Skeletal muscle satellite cell (primary cell): ENCODE results near the gene NEAT1.

Experiments
- H3K27me3 ChIP-seq: 2 replicates; pipeline ENCODE4 v1.7.0; 2013; ENCODE audit warnings: low read length; ENCODE audit not compliant: control insufficient read depth, insufficient read depth
- H3K36me3 ChIP-seq: 2 replicates; pipeline ENCODE4 v1.7.0; 2013; ENCODE audit warnings: mild to moderate bottlenecking, control low read depth, low read length; ENCODE audit not compliant: insufficient read depth
- H3K4me1 ChIP-seq: 2 replicates; pipeline ENCODE4 v1.7.0; 2013; ENCODE audit warnings: low read length; ENCODE audit not compliant: control insufficient read depth, insufficient read depth
- H3K4me2 ChIP-seq: 2 replicates; pipeline ENCODE4 v1.7.0; 2013; ENCODE audit warnings: mild to moderate bottlenecking, low read length
- H3K4me3 ChIP-seq: 2 replicates; pipeline ENCODE4 v1.7.0; 2013; ENCODE audit warnings: low read length
- H3K9ac ChIP-seq: 2 replicates; pipeline ENCODE4 v1.7.0; 2013; ENCODE audit warnings: mild to moderate bottlenecking, low read depth, low read length, moderate library complexity
- H3K9me3 ChIP-seq: replicated peaks from 2 replicates; pipeline ENCODE4 v1.7.0; 2013; ENCODE audit warnings: mild to moderate bottlenecking, control low read depth, low read length

The NEAT1 gene

GRCh38 chr11:65428578-65429067, 6.0 kb downstream of the NEAT1 start:
- Histone ChIP-seq H3K27me3 (no peaks in the 10 kb centered on the region), H3K36me3 (peaks cover 37% of the 10 kb centered on the region), H3K9ac (peak overlapping the region; percentile 98), H3K4me2 (peak overlapping the region; percentile 82), H3K4me1 (peaks cover 3% of the 10 kb centered on the region), H3K9me3 (no peaks in the 10 kb centered on the region), H3K4me3 (peak overlapping the region; percentile 82)

DNA sequence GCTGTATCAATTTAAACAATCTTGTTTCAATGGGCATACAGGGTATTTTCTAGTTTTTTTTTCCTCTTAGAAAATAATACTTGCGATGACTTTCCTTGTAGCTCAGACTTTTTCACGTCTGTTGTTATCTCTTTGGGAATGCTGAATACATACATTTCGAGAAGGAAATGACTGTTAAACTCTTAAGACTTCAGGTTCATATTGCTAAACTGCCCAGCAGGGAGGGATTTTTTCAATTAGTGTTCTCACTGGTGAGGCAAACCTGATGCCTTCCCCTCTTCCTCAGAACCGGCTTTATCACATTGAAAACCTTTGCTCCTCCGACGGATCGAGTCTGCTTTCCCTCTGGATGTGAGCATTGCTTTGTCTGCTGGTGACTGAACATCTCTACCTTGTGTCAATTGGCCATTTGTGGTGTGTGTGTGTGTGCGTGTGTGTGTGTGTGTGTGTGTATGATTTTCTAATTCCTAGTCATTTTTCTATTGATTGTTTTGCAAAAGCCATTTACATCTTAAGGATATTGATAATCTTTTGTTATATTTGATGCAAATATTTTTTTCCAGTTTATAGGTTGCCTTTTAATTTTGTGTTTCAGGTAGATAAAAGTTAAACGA, 6.6 kb downstream of the NEAT1 start:
- H3K4me1 ChIP-seq = peaks cover 6% of the 10 kb centered on the region
- no peaks in the 10 kb centered on the region for H3K9me3 ChIP-seq
- H3K27me3 ChIP-seq = no peaks in the 10 kb centered on the region
- H3K36me3 ChIP-seq = peaks cover 35% of the 10 kb centered on the region
- H3K9ac ChIP-seq = peak overlapping the region; percentile 98
- H3K4me3 ChIP-seq = peak overlapping the region; percentile 82
- H3K4me2 ChIP-seq = peak overlapping the region; percentile 82

- Histone ChIP-seq H3K27me3 (no peaks in the 10 kb centered on the region), H3K4me1 (peaks cover 12% of the 10 kb centered on the region), H3K9ac (peak overlapping the region; percentile 98), H3K4me2 (peak overlapping the region; percentile 82), H3K36me3 (peaks cover 35% of the 10 kb centered on the region), H3K4me3 (peak overlapping the region; percentile 82), H3K9me3 (no peaks in the 10 kb centered on the region)
These were observed 7.3 kb downstream of the NEAT1 start for GRCh38 chr11:65429724-65430405.

DNA sequence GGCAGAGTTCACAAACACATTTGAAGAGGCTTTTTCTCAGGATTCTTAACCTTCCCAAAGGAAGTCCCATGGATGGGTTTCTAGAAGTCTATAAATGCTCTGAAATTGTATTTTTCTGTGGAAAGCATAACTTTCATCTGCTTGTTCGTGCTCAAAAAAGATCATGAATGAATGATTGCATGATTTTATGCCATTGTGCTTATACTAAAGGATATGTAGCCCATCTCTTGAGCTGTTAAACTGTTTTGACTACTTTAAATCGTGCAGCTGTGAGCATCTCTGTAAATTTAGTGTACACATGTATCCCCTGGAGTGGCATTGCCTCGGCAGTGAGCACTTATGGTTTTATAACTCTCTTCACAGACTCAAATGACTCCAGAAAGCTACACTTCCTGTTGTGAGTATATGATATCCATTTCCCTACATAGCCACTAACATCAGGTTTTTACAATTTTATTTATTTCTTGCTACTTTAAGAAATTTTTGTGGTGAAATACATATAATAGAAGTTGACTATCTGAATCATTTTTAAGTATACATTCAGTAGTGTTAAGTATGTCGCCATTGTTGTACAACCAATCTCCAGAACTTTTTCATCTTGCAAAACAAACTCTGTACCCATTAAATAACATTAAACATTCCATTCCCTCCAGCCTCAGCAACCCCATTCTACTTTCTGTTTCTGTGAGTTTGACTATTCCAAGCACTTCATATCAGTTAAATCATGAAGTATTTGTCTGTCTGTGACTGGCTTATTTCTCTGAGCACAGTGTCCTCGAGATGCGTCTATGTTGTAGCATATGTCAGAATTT, 8.0 kb downstream of the NEAT1 start:
- Histone ChIP-seq H3K4me1 (peaks cover 19% of the 10 kb centered on the region), H3K4me2 (peak overlapping the region; percentile 82), H3K27me3 (no peaks in the 10 kb centered on the region), H3K9me3 (no peaks in the 10 kb centered on the region), H3K4me3 (peak overlapping the region; percentile 82), H3K36me3 (peaks cover 35% of the 10 kb centered on the region), H3K9ac (peak overlapping the region; percentile 98)

DNA sequence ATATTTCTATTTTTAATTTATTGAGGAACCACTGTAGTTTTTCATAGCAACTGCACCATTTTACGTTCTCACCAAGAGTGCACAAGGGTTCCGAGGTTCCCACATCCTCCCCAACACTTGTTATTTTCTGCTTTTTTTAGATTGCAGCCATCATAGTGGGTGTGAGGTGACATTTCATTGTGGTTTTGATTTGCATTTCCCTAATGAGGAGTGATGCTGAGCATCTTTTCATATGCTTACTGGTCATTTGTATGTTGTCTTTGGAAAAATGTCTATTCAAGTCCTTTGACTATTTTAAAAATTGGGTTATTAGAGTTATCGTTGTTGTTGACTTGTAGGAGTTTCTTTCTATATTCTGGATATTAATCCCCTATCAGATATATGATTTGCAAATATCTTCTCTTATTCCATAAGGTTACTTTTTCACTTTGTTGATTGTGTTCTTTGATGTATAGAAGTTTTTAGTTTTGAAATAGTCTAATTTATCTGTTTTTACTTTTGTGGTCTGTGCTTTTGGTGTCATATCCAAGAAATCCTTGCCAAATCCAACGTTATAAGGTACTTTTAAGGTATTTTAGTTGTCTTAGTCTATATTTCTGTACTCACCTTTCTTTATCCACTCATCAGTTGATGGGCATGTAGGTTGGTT, 9.0 kb downstream of the NEAT1 start:
- H3K4me1 ChIP-seq = peaks cover 20% of the 10 kb centered on the region
- H3K9me3 ChIP-seq = no peaks in the 10 kb centered on the region
- peak overlapping the region; percentile 82 for H3K4me2 ChIP-seq
- H3K36me3 ChIP-seq = peaks cover 35% of the 10 kb centered on the region
- peak overlapping the region; percentile 98 for H3K9ac ChIP-seq
- no peaks in the 10 kb centered on the region for H3K27me3 ChIP-seq
- peak overlapping the region; percentile 47 for H3K4me3 ChIP-seq

GRCh38 chr11:65432100-65432650, 9.6 kb downstream of the NEAT1 start:
- Histone ChIP-seq H3K4me1 (peaks cover 20% of the 10 kb centered on the region), H3K36me3 (peaks cover 33% of the 10 kb centered on the region), H3K27me3 (no peaks in the 10 kb centered on the region), H3K4me2 (peak overlapping the region; percentile 82), H3K4me3 (peak overlapping the region; percentile 47), H3K9me3 (no peaks in the 10 kb centered on the region), H3K9ac (peak overlapping the region; percentile 98)

DNA sequence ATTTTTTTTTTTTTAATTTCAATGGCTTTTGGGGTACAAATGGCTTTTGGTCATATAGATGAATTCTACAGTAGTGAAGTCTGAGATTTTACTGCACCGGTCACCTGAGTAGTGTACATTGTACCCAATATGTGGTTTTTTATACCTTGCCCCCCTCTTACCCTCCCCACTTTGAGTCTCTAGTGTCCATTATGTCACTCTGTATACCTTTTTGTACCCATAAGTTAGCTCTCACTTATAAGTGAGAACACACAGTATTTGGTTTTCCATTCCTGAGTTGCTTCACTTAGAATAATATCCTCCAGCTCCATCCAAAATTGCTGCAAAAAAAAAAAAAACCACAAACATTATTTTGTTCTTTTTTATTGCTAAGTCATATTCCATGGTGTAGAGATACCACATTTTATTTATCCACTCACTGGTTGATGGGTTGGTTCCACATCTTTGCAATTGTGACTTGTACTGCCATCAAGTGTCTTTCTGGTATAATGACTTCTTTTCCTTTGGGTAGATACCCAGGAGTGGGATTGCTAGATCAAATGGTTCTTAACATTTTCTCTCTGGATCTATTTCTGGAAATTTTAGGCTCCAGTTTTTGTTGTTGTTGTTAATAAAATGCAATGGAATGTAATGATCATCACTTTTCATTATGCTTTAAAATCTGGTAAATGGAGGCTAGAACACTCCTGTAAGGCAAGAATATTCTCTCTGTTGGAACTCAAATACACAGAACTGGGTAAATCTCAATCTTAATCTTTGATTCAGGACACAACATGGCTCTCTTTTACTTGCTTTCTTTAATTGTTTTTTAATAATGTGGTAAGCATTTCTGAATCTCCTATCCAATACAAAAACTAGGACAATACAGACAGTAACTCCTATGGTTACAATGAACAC, 10.3 kb downstream of the NEAT1 start:
- Histone ChIP-seq H3K27me3 (no peaks in the 10 kb centered on the region), H3K9ac (peak overlapping the region; percentile 98), H3K4me2 (peak overlapping the region; percentile 82), H3K4me3 (peak overlapping the region; percentile 49), H3K9me3 (no peaks in the 10 kb centered on the region), H3K4me1 (peaks cover 22% of the 10 kb centered on the region), H3K36me3 (peaks cover 39% of the 10 kb centered on the region)

- H3K36me3 ChIP-seq = peaks cover 46% of the 10 kb centered on the region
- no peaks in the 10 kb centered on the region for H3K27me3 ChIP-seq
- H3K9me3 ChIP-seq = no peaks in the 10 kb centered on the region
- peak overlapping the region; percentile 82 for H3K4me2 ChIP-seq
- peak overlapping the region; percentile 98 for H3K9ac ChIP-seq
- peaks cover 26% of the 10 kb centered on the region for H3K4me1 ChIP-seq
- peak overlapping the region; percentile 39 for H3K4me3 ChIP-seq
These were observed 11.1 kb downstream of the NEAT1 start for GRCh38 chr11:65433657-65434056.

- H3K36me3 ChIP-seq = peaks cover 51% of the 10 kb centered on the region
- no peaks in the 10 kb centered on the region for H3K27me3 ChIP-seq
- peak overlapping the region; percentile 44 for H3K9ac ChIP-seq
- peak overlapping the region; percentile 82 for H3K4me2 ChIP-seq
- peak overlapping the region; percentile 39 for H3K4me3 ChIP-seq
- peaks cover 31% of the 10 kb centered on the region for H3K4me1 ChIP-seq
- no peaks in the 10 kb centered on the region for H3K9me3 ChIP-seq
These were observed 11.6 kb downstream of the NEAT1 start for GRCh38 chr11:65434057-65434666.
